Measurements from ENCODE around the gene MGMT. TPM values are rescaled to one million over a fixed set of nuclear protein-coding genes. Genes with fewer than 3 reads are reported as not detected.

Gene MGMT
- total and polyA plus RNA-seq, 2 experiments from 2014 or later = 19.3 to 21.9 TPM

DNA sequence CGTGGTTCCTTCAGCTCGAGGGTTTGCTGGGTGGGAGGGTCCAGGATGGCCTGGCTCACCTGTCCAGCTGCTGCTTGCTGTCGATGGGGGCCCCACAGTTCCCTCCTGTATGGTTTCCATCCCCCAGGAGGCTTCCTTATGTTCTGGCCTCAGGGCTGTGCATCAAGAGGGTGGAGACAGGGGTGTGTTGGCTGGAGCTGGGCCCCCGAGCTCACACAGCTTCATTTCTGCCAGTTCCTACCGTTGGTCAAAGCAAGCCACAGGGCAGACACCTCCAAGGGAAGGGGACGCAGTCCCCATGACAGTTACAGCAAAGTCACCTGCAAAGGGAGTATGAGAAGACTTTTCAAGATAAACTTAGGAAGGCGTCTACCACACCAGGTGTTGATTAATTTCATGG lies 340.2 kb downstream of the MGMT start:
- H3K27me3 Mint-ChIP-seq (ENCODE audit: insufficient read depth, low read depth, poor library complexity) = peaks cover 3% of the 10 kb centered on the region
- Histone ChIP-seq H3K27ac (ENCODE audit: low read depth) (no peak overlapping the region), H3K4me3 (no peak overlapping the region), H3K79me2 (replicated peaks; ENCODE audit: insufficient read depth) (no peaks in the 10 kb centered on the region), H2AFZ (no peak overlapping the region), H3K36me3 (ENCODE audit: insufficient read depth) (no peaks in the 10 kb centered on the region), H4K20me1 (replicated peaks; ENCODE audit: insufficient read depth) (no peaks in the 10 kb centered on the region), H3K27me3 (ENCODE audit: insufficient read depth) (no peaks in the 10 kb centered on the region), H3F3A (replicated peaks; ENCODE audit: low read depth) (no peaks in the 10 kb centered on the region), H3K4me2 (no peak overlapping the region), H3K4me1 (ENCODE audit: insufficient read depth) (no peaks in the 10 kb centered on the region), H3K9me2 (ENCODE audit: insufficient read depth) (peaks cover 6% of the 10 kb centered on the region)
- DNase-seq (ENCODE audit: low spot score) (no peak), ATAC-seq (no peak)
- H3K9me3 Mint-ChIP-seq = peaks cover 44% of the 10 kb centered on the region
- no peaks in the 10 kb centered on the region for H3K4me1 Mint-ChIP-seq
- no peak overlapping the region for H3K27ac Mint-ChIP-seq
- H3K4me3 Mint-ChIP-seq = no peak overlapping the region
- TF ChIP-seq STAT1 (IDR thresholded peaks at IDR 0.05; ENCODE audit: unreplicated experiment) (no peak), CTCF (conservative IDR thresholded peaks at IDR 0.05; ENCODE audit: low read depth in 2 of 2) (no peak), CREB1 (CRISPR knock-in tag; IDR thresholded peaks at IDR 0.05; ENCODE audit: low read depth) (no peak), ZNF114 (CRISPR knock-in tag; IDR thresholded peaks at IDR 0.05) (no peak)
- TF ChIP-seq, protein P1, sequence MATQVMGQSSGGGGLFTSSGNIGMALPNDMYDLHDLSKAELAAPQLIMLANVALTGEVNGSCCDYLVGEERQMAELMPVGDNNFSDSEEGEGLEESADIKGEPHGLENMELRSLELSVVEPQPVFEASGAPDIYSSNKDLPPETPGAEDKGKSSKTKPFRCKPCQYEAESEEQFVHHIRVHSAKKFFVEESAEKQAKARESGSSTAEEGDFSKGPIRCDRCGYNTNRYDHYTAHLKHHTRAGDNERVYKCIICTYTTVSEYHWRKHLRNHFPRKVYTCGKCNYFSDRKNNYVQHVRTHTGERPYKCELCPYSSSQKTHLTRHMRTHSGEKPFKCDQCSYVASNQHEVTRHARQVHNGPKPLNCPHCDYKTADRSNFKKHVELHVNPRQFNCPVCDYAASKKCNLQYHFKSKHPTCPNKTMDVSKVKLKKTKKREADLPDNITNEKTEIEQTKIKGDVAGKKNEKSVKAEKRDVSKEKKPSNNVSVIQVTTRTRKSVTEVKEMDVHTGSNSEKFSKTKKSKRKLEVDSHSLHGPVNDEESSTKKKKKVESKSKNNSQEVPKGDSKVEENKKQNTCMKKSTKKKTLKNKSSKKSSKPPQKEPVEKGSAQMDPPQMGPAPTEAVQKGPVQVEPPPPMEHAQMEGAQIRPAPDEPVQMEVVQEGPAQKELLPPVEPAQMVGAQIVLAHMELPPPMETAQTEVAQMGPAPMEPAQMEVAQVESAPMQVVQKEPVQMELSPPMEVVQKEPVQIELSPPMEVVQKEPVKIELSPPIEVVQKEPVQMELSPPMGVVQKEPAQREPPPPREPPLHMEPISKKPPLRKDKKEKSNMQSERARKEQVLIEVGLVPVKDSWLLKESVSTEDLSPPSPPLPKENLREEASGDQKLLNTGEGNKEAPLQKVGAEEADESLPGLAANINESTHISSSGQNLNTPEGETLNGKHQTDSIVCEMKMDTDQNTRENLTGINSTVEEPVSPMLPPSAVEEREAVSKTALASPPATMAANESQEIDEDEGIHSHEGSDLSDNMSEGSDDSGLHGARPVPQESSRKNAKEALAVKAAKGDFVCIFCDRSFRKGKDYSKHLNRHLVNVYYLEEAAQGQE (IDR thresholded peaks at IDR 0.05; ENCODE audit: unreplicated experiment) = no peak
- H3K36me3 Mint-ChIP-seq (ENCODE audit: low read depth) = peaks cover 18% of the 10 kb centered on the region

- ATAC-seq = no peak
- H3K9me2 ChIP-seq (ENCODE audit: insufficient read depth) = peaks cover 3% of the 10 kb centered on the region
- DNase-seq (ENCODE audit: low spot score) = no peak
- no peaks in the 10 kb centered on the region for H3F3A ChIP-seq (replicated peaks; ENCODE audit: low read depth)
- Mint-ChIP-seq H3K4me1 (no peaks in the 10 kb centered on the region), H3K27ac (no peak overlapping the region), H3K27me3 (ENCODE audit: insufficient read depth, low read depth, poor library complexity) (peaks cover 3% of the 10 kb centered on the region), H3K4me3 (no peak overlapping the region), H3K36me3 (ENCODE audit: low read depth) (peaks cover 11% of the 10 kb centered on the region), H3K9me3 (peaks cover 35% of the 10 kb centered on the region)
- H4K20me1 ChIP-seq (replicated peaks; ENCODE audit: insufficient read depth) = no peaks in the 10 kb centered on the region
- H3K36me3 ChIP-seq (ENCODE audit: insufficient read depth) = no peaks in the 10 kb centered on the region
- H3K4me1 ChIP-seq (ENCODE audit: insufficient read depth) = no peaks in the 10 kb centered on the region
- H2AFZ ChIP-seq = no peak overlapping the region
- H3K27ac ChIP-seq (ENCODE audit: low read depth) = no peak overlapping the region
- no peaks in the 10 kb centered on the region for H3K27me3 ChIP-seq (ENCODE audit: insufficient read depth)
- H3K4me3 ChIP-seq = no peak overlapping the region
- H3K79me2 ChIP-seq (replicated peaks; ENCODE audit: insufficient read depth) = no peaks in the 10 kb centered on the region
- H3K4me2 ChIP-seq = no peak overlapping the region
- TF ChIP-seq, protein P2, sequence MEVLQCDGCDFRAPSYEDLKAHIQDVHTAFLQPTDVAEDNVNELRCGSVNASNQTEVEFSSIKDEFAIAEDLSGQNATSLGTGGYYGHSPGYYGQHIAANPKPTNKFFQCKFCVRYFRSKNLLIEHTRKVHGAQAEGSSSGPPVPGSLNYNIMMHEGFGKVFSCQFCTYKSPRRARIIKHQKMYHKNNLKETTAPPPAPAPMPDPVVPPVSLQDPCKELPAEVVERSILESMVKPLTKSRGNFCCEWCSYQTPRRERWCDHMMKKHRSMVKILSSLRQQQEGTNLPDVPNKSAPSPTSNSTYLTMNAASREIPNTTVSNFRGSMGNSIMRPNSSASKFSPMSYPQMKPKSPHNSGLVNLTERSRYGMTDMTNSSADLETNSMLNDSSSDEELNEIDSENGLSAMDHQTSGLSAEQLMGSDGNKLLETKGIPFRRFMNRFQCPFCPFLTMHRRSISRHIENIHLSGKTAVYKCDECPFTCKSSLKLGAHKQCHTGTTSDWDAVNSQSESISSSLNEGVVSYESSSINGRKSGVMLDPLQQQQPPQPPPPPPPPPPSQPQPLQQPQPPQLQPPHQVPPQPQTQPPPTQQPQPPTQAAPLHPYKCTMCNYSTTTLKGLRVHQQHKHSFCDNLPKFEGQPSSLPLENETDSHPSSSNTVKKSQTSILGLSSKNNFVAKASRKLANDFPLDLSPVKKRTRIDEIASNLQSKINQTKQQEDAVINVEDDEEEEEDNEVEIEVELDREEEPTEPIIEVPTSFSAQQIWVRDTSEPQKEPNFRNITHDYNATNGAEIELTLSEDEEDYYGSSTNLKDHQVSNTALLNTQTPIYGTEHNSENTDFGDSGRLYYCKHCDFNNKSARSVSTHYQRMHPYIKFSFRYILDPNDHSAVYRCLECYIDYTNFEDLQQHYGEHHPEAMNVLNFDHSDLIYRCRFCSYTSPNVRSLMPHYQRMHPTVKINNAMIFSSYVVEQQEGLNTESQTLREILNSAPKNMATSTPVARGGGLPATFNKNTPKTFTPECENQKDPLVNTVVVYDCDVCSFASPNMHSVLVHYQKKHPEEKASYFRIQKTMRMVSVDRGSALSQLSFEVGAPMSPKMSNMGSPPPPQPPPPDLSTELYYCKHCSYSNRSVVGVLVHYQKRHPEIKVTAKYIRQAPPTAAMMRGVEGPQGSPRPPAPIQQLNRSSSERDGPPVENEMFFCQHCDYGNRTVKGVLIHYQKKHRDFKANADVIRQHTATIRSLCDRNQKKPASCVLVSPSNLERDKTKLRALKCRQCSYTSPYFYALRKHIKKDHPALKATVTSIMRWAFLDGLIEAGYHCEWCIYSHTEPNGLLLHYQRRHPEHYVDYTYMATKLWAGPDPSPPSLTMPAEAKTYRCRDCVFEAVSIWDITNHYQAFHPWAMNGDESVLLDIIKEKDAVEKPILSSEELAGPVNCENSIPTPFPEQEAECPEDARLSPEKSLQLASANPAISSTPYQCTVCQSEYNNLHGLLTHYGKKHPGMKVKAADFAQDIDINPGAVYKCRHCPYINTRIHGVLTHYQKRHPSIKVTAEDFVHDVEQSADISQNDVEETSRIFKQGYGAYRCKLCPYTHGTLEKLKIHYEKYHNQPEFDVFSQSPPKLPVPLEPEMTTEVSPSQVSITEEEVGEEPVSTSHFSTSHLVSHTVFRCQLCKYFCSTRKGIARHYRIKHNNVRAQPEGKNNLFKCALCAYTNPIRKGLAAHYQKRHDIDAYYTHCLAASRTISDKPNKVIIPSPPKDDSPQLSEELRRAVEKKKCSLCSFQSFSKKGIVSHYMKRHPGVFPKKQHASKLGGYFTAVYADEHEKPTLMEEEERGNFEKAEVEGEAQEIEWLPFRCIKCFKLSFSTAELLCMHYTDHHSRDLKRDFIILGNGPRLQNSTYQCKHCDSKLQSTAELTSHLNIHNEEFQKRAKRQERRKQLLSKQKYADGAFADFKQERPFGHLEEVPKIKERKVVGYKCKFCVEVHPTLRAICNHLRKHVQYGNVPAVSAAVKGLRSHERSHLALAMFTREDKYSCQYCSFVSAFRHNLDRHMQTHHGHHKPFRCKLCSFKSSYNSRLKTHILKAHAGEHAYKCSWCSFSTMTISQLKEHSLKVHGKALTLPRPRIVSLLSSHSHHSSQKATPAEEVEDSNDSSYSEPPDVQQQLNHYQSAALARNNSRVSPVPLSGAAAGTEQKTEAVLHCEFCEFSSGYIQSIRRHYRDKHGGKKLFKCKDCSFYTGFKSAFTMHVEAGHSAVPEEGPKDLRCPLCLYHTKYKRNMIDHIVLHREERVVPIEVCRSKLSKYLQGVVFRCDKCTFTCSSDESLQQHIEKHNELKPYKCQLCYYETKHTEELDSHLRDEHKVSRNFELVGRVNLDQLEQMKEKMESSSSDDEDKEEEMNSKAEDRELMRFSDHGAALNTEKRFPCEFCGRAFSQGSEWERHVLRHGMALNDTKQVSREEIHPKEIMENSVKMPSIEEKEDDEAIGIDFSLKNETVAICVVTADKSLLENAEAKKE (CRISPR knock-in tag; IDR thresholded peaks at IDR 0.05) = no peak
These were observed 341.3 kb downstream of the MGMT start for GRCh38 chr10:129808092-129808983.
